ENCODE measurements around the gene CTPS1.

GRCh38 chr1:40954626-40955025 is 24.9 kb upstream of the CTPS1 start:
- TF ChIP-seq, protein P1, sequence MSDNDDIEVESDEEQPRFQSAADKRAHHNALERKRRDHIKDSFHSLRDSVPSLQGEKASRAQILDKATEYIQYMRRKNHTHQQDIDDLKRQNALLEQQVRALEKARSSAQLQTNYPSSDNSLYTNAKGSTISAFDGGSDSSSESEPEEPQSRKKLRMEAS (CRISPR knock-in tag; IDR thresholded peaks at IDR 0.05): no peak
- no peak for TF ChIP-seq ZMAT4 (CRISPR knock-in tag; IDR thresholded peaks at IDR 0.05)
